Endothelial cell of umbilical vein (primary cell): ENCODE measurements around the gene PTPRCAP. TPM values are rescaled to one million over a fixed set of nuclear protein-coding genes. Genes with fewer than 3 reads are reported as not detected.

Experiments
- BruUV-seq: library from RNA; stranded (reverse); fragments of 400-500 nt; replicated peaks from 2 replicates; lab custom pipeline; 2021; lab: Mats Ljungman, UMichigan
- CTCF ChIA-PET: fragments of 300-600, 350-600 bp; sonication (Branson Sonifier 250); formaldehyde crosslinking; loops from one replicate; lab custom pipeline; 2021; ENCODE audit warnings: antibody characterized with exemption, inconsistent platforms; lab: Charles Lee
- POLR2A ChIA-PET: fragments of 300-600, 350-600 bp; sonication (Branson Sonifier 250); formaldehyde crosslinking; loops from one replicate; lab custom pipeline; 2021; ENCODE audit warnings: antibody characterized with exemption, inconsistent platforms; lab: Charles Lee
- DNase-seq: peaks from one replicate; pipeline ENCODE4 v3.0.0-alpha.2; 2011; ENCODE audit warnings: low read depth, low spot score
- FAIRE-seq: peaks from 2 replicates; lab custom pipeline; 2011; peaks lifted over from hg19 to GRCh38; lab: Jason Lieb, UNC
- H2AFZ ChIP-seq: 2 replicates; pipeline ENCODE4 v1.6.0; 2012; ENCODE audit warnings: low read depth, low read length, control low read depth, inconsistent platforms
- H3K27ac ChIP-seq: 2 replicates; pipeline ENCODE4 v1.5.1; 2011; ENCODE audit warnings: low read depth, mild to moderate bottlenecking, control low read depth, low read length, moderate library complexity; ENCODE audit not compliant: insufficient read depth
- H3K27me3 ChIP-seq, 2 experiments: 2 replicates each; pipeline versions ENCODE4 v1.6.0 to v1.6.1; 2011; ENCODE audit warnings: low read length in 2 of 2, mixed read lengths in 1 of 2; ENCODE audit not compliant: control insufficient read depth in 2 of 2, insufficient read depth in 2 of 2
- H3K36me3 ChIP-seq, 2 experiments: 2 replicates in 1 of 2; 3 replicates in 1 of 2; pipeline ENCODE4 v1.5.1; 2011; ENCODE audit warnings: low read length in 2 of 2, mild to moderate bottlenecking in 1 of 2, moderate library complexity in 1 of 2; ENCODE audit not compliant: control insufficient read depth in 2 of 2, insufficient read depth in 2 of 2; ENCODE audit errors: extremely low read depth in 1 of 2
- H3K4me1 ChIP-seq: 3 replicates; pipeline ENCODE4 v1.5.1; 2011; ENCODE audit warnings: mild to moderate bottlenecking, low read length; ENCODE audit not compliant: control insufficient read depth, insufficient read depth; ENCODE audit errors: extremely low read depth
- H3K4me2 ChIP-seq: 2 replicates; pipeline ENCODE4 v1.6.1; 2011; ENCODE audit warnings: low read length, control low read depth, mixed read lengths; ENCODE audit not compliant: insufficient read depth
- H3K4me3 ChIP-seq, 3 experiments: fragments of 200-600 bp in 1 of 3; sonication (generic), shearing (Covaris generic) in 1 of 3; replicated peaks in 1 of 3; 2 replicates each; pipeline ENCODE4 v1.5.1; 2011 to 2016; ENCODE audit warnings: control low read depth in 3 of 3, low read length in 3 of 3, mild to moderate bottlenecking in 2 of 3, inconsistent platforms in 1 of 3, low read depth in 1 of 3, moderate library complexity in 1 of 3; ENCODE audit not compliant: insufficient read depth in 1 of 3
- H3K79me2 ChIP-seq: 2 replicates; pipeline ENCODE4 v1.6.0; 2012; ENCODE audit warnings: low read length, inconsistent platforms; ENCODE audit not compliant: control insufficient read depth, insufficient read depth
- H3K9ac ChIP-seq: replicated peaks from 2 replicates; pipeline ENCODE3; 2011; ENCODE audit warnings: low read length, control low read depth; ENCODE audit not compliant: insufficient read depth; ENCODE audit errors: extremely low read depth
- H3K9me1 ChIP-seq: replicated peaks from 3 replicates; pipeline ENCODE4 v1.6.0; 2011; ENCODE audit warnings: mild to moderate bottlenecking, low read length; ENCODE audit not compliant: control insufficient read depth, insufficient read depth; ENCODE audit errors: extremely low read depth
- H3K9me3 ChIP-seq: replicated peaks from 2 replicates; pipeline ENCODE4 v1.5.1; 2012; ENCODE audit warnings: low read length, inconsistent platforms; ENCODE audit not compliant: control insufficient read depth, insufficient read depth
- H4K20me1 ChIP-seq: replicated peaks from 2 replicates; pipeline ENCODE3; 2011; ENCODE audit warnings: mild to moderate bottlenecking, low read length; ENCODE audit not compliant: control insufficient read depth, insufficient read depth; ENCODE audit errors: extremely low read depth
- CTCF ChIP-seq, 2 donors: IDR thresholded peaks; 1 replicate in 1 of 2; 2 replicates in 1 of 2; pipeline ENCODE4 v1.5.1; 2011; ENCODE audit warnings: low read length in 2 of 2, mild to moderate bottlenecking in 2 of 2, moderate library complexity in 2 of 2, control low read depth in 1 of 2, inconsistent platforms in 1 of 2, low read depth in 1 of 2; ENCODE audit not compliant: insufficient read depth in 1 of 2; ENCODE audit errors: extremely low read depth in 1 of 2
- EZH2 ChIP-seq: IDR thresholded peaks from 2 replicates; pipeline ENCODE4 v1.6.1; 2012; ENCODE audit warnings: borderline replicate concordance, low read depth, mild to moderate bottlenecking, moderate library complexity, low read length, inconsistent platforms; ENCODE audit not compliant: severe bottlenecking
- FOS ChIP-seq: IDR thresholded peaks from 2 replicates; pipeline ENCODE4 v1.6.1; 2011; ENCODE audit warnings: mild to moderate bottlenecking, low read length, moderate library complexity, borderline replicate concordance; ENCODE audit not compliant: insufficient read depth
- GATA2 ChIP-seq: IDR thresholded peaks from 2 replicates; pipeline ENCODE4 v1.7.0; 2011; ENCODE audit warnings: low read depth, mild to moderate bottlenecking, moderate library complexity, mixed read lengths, low read length; ENCODE audit not compliant: insufficient read length, insufficient read depth
- JUN ChIP-seq: IDR thresholded peaks from 2 replicates; pipeline ENCODE4 v1.6.1; 2011; ENCODE audit warnings: borderline replicate concordance, low read depth; ENCODE audit not compliant: insufficient read length, insufficient read depth
- MYC ChIP-seq: IDR thresholded peaks from one replicate; pipeline ENCODE4 v1.6.1; 2011; ENCODE audit warnings: mild to moderate bottlenecking, low read depth, low read length
- POLR2A ChIP-seq: IDR thresholded peaks from 2 replicates; pipeline ENCODE4 v1.6.1; 2012; ENCODE audit warnings: low read depth, mild to moderate bottlenecking, control low read depth, low read length
- POLR2AphosphoS5 ChIP-seq: IDR thresholded peaks from 2 replicates; pipeline ENCODE4 v1.6.1; 2012; ENCODE audit warnings: low read depth, mild to moderate bottlenecking, control low read depth, low read length, moderate library complexity; ENCODE audit not compliant: insufficient read depth
- dilution Hi-C: fragments of 300-500 bp; cut with MboI; formaldehyde crosslinking; loops from one replicate; pipeline ENCODE4 v1.15.0; 2019; ENCODE audit warnings: low sequenced_read_pairs; ENCODE audit not compliant: extremely low pct_ligation_motif_present
- intact Hi-C: fragments of 100-400 bp; cut with micrococcal nuclease; formaldehyde crosslinking; loops from one replicate; pipeline ENCODE4 v1.10.0; 2022
- polyA plus RNA-seq, 4 experiments: library from polyadenylated mRNA; depleted of rRNA in 3 of 4; stranded (reverse) in 3 of 4; unstranded in 1 of 4; fragments of >200 nt; gene quantifications; 2 replicates each; pipeline versions ENCODE4 v1.2.1 to v1.2.3, GENCODE V29; 2011 to 2012; ENCODE audit warnings: missing spikeins in 1 of 4
- total RNA-seq: library from RNA; stranded (reverse); gene quantifications from 2 replicates; pipeline ENCODE4 v1.2.3, GENCODE V29; 2021
- TF ChIP-seq, protein P1 (sequence below): IDR thresholded peaks from 2 replicates; pipeline ENCODE4 v1.6.1; 2011; ENCODE audit not compliant: insufficient read depth, insufficient read length

PTPRCAP gene
- total and polyA plus RNA-seq, 2 donors (not counting 3 experiments of a cell fraction or from before 2014, with no cell fraction given) = 3.6 TPM; not detected in 1

DNA sequence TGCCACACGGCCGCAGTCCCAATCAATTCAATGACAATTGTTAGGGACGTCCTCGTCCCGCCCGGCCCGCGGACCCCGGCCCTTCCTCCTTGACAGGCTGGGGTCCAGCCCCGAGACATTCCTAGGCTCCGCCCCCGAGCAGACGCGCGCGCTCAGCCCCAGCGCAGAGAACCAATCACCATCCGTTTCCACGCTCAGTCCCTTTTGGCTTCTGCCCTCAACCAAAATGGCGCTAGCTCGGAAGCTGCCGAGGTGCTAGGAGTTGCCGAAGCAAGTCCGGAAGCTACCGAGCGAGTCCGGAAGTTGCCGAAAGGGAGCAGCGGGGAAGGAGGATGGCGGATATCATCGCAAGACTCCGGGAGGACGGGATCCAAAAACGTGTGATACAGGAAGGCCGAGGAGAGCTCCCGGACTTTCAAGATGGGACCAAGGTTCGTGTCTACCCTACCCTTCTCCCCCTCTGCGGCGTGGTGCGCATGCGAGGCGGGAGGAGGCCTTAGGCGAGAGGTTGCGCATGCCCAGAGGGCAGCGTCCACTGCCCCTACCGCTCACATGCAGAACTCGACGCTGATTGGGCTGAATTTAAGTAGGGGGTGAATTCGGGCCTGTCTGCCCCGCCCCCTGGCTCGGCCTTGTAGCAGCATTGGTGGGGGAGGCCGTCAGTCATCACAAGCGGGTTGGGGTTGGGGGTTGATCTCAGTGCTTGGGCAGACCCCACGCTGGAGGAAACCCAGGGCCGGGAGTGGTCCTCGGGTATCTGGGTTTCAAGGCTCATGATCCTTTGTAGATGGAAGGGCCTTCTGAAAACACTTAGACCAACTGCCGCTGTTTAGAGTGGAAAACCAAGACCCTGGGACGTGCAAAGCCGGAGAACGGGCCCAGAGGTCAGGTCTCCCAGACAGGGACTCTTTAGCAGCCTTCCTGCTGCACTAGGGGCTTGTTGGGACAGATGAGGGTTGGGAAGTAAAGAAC, 45.6 kb upstream of the PTPRCAP start, which contains the start of gene AIP:
AIP (plus strand) TSS at position 200 of the 972 bp plus-strand sequence; CDS start at position 333, 133 bp downstream.
- BruUV-seq = TSS peak; percentile 30
- no peaks in the 10 kb centered on the region for H3K9me3 ChIP-seq
- CTCF ChIA-PET = interaction anchor here (0.7 to 1.2 kb wide), 4 partner anchors 9 to 82 kb away, joined by 3 to 11 read pairs (median 4); partner anchors contain the start of genes GPR152 and PPP1CA
- H3K36me3 ChIP-seq = peaks cover 0 to 1% of the 10 kb centered on the region in 2 experiments
- intact Hi-C loops (loop anchor here (1.0 kb wide), 3 partner anchors 14 to 40 kb away; partner anchors contain the start of genes CORO1B and TMEM134), dilution Hi-C loops (no loop called here)
- no peaks in the 10 kb centered on the region for H3K4me1 ChIP-seq
- POLR2A ChIA-PET = interaction anchor here (0.9 kb wide), 1 partner anchor 82 kb away, joined by 3 read pairs; the partner anchor contains the start of gene PPP1CA
- H3K4me2 ChIP-seq = peak within 1 kb of the TSS; percentile 84
- peak in 1 of 2 donors; percentile 7 for TF ChIP-seq CTCF (IDR thresholded peaks at IDR 0.05; ENCODE audit: extremely low read depth in 1 of 2, insufficient read depth in 1 of 2, low read depth in 1 of 2, low read length in 2 of 2)
- TF ChIP-seq, protein P1, sequence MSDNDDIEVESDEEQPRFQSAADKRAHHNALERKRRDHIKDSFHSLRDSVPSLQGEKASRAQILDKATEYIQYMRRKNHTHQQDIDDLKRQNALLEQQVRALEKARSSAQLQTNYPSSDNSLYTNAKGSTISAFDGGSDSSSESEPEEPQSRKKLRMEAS = peak; percentile 96
- no peak for TF ChIP-seq FOS
- peak; percentile 50 for TF ChIP-seq POLR2AphosphoS5
- peak; percentile 73 for TF ChIP-seq POLR2A
- no peak for TF ChIP-seq JUN
- no peak for TF ChIP-seq EZH2
- no peak for TF ChIP-seq MYC
- no peak for TF ChIP-seq GATA2
- no peaks in the 10 kb centered on the region for H3K9me1 ChIP-seq
- H3K4me3 ChIP-seq = peak within 1 kb of the TSS; percentile 29 to 72 (median 46)
- peak within 1 kb of the TSS; percentile 80 for H2AFZ ChIP-seq
- H3K79me2 ChIP-seq = no peaks in the 10 kb centered on the region
- H3K27ac ChIP-seq = peak within 1 kb of the TSS; percentile 40
- FAIRE-seq = peak; percentile 100
- no peaks in the 10 kb centered on the region for H4K20me1 ChIP-seq
- H3K27me3 ChIP-seq = no peaks in the 10 kb centered on the region
- peak within 1 kb of the TSS; percentile 66 for H3K9ac ChIP-seq
- peak; percentile 98 for DNase-seq
